Thymus (tissue), 11 donors: ENCODE measurements around the gene CD300H. TPM values are rescaled to one million over a fixed set of nuclear protein-coding genes. Genes with fewer than 3 reads are reported as not detected.
A peak's percentile ranks its signal among the peaks of the same experiment; 100 is the strongest.
"Not testable (repeated sequence)": the region's sequence is repeated elsewhere in the genome, so short reads cannot be mapped to it uniquely, and the experiment has no call there.

Experiments
- DNase-seq, 9 donors: peaks; one replicate each; pipeline ENCODE4 v3.0.0-alpha.2; 2013; ENCODE audit warnings: low spot score in 9 of 9, low read depth in 6 of 9, missing footprints in 1 of 9
- H3K27ac ChIP-seq, 2 donors: one replicate each; pipeline ENCODE4 v1.5.1; 2013; ENCODE audit warnings: control low read depth in 1 of 2, low read depth in 1 of 2, low read length in 1 of 2, mild to moderate bottlenecking in 1 of 2, moderate library complexity in 1 of 2
- H3K27me3 ChIP-seq, 2 donors: one replicate each; pipeline ENCODE4 v1.5.1; 2013; ENCODE audit warnings: low read length in 1 of 2; ENCODE audit not compliant: control insufficient read depth in 2 of 2, insufficient read depth in 1 of 2
- H3K36me3 ChIP-seq, 2 donors: one replicate each; pipeline ENCODE4 v1.5.1; 2013; ENCODE audit warnings: low read length in 1 of 2, mild to moderate bottlenecking in 1 of 2, moderate library complexity in 1 of 2; ENCODE audit not compliant: control insufficient read depth in 2 of 2, insufficient read depth in 2 of 2
- H3K4me1 ChIP-seq, 2 donors: one replicate each; pipeline ENCODE4 v1.5.1; 2013; ENCODE audit warnings: low read length in 2 of 2; ENCODE audit not compliant: control insufficient read depth in 2 of 2, insufficient read depth in 2 of 2
- H3K4me3 ChIP-seq, 2 donors: one replicate each; pipeline ENCODE4 v1.5.1; 2013; ENCODE audit warnings: low read length in 2 of 2, control low read depth in 1 of 2, mild to moderate bottlenecking in 1 of 2
- H3K9me3 ChIP-seq, 2 donors: one replicate each; pipeline ENCODE4 v1.5.1; 2013; ENCODE audit warnings: low read length in 1 of 2, mild to moderate bottlenecking in 1 of 2; ENCODE audit not compliant: control insufficient read depth in 2 of 2, insufficient read depth in 1 of 2
- WGBS: extraction: QIAGEN DNeasy Blood & Tissue Kit; methylation state at CpG from one replicate; pipeline ENCODE4 v1.1.7; 2013; 5-methylcytosine and 5-hydroxymethylcytosine counted together
- polyA plus RNA-seq: library from polyadenylated mRNA; stranded (reverse); fragments of 200-250 nt; gene quantifications from one replicate; pipeline ENCODE4 v1.2.3, GENCODE V29; 2013
- total RNA-seq: library from RNA; stranded (reverse); fragments of 120-200 nt; gene quantifications from one replicate; pipeline ENCODE4 v1.2.4, GENCODE V29; 2013
- donor health status: healthy.

CD300H gene
- total and polyA plus RNA-seq, 2 donors, result 0.38 to 2.8 TPM

GRCh38 chr17:74520790-74521480 is 46.4 kb downstream of the CD300H start:
- Histone ChIP-seq H3K4me3 (no peak overlapping the region), H3K27me3 (peaks cover 0 to 2% of the 10 kb centered on the region in 2 donors), H3K9me3 (peaks cover 1 to 13% of the 10 kb centered on the region in 2 donors), H3K27ac (peak overlapping the region in 1 of 2 donors; percentile 37), H3K4me1 (peaks cover 0 to 9% of the 10 kb centered on the region in 2 donors), H3K36me3 (no peaks in the 10 kb centered on the region)
- DNase-seq, result no peak
- WGBS, result 98% methylated on average over 21 of the region's 21 CpGs

GRCh38 chr17:74520016-74520434 is 47.3 kb downstream of the CD300H start:
- H3K27me3 ChIP-seq, result peaks cover 0 to 2% of the 10 kb centered on the region in 2 donors
- H3K27ac ChIP-seq, result peak overlapping the region in 1 of 2 donors; percentile 3
- peaks cover 0 to 9% of the 10 kb centered on the region in 2 donors for H3K4me1 ChIP-seq
- WGBS, result 5% methylated on average over 3 of the region's 3 CpGs
- peak in 1 of 9 donors; percentile 19 for DNase-seq
- H3K4me3 ChIP-seq, result no peak overlapping the region
- peaks cover 1 to 13% of the 10 kb centered on the region in 2 donors for H3K9me3 ChIP-seq
- no peaks in the 10 kb centered on the region for H3K36me3 ChIP-seq

GRCh38 chr17:74518413-74518981 is 48.8 kb downstream of the CD300H start:
- not testable (repeated sequence) for H3K36me3 ChIP-seq, DNase-seq
- WGBS, result 96% methylated on average over 6 of the region's 6 CpGs

GRCh38 chr17:74516561-74517328 is 50.6 kb downstream of the CD300H start:
- H3K36me3 ChIP-seq, result no peaks in the 10 kb centered on the region
- no peak overlapping the region for H3K4me3 ChIP-seq
- H3K9me3 ChIP-seq, result peaks cover 4 to 12% of the 10 kb centered on the region in 2 donors
- peaks cover 0 to under 1% of the 10 kb centered on the region in 2 donors for H3K27me3 ChIP-seq
- no peak for DNase-seq
- H3K27ac ChIP-seq, result no peak overlapping the region
- WGBS, result 99% methylated on average over 3 of the region's 3 CpGs
- H3K4me1 ChIP-seq, result peaks cover 0 to 6% of the 10 kb centered on the region in 2 donors

More at GRCh38 chr17:74518413-74518981, 48.8 kb downstream of the CD300H start:
- H3K27me3 ChIP-seq, H3K27ac ChIP-seq, H3K4me3 ChIP-seq, H3K4me1 ChIP-seq: not testable (repeated sequence)
- peaks cover 6 to 20% of the 10 kb centered on the region in 2 donors for H3K9me3 ChIP-seq

- Histone ChIP-seq H3K27ac (no peak overlapping the region), H3K9me3 (peaks cover 4 to 12% of the 10 kb centered on the region in 2 donors), H3K27me3 (no peaks in the 10 kb centered on the region), H3K36me3 (no peaks in the 10 kb centered on the region), H3K4me3 (no peak overlapping the region), H3K4me1 (peaks cover 0 to 2% of the 10 kb centered on the region in 2 donors)
- DNase-seq, result no peak
- WGBS, result 81% methylated on average over 4 of the region's 4 CpGs
These were observed 51.4 kb downstream of the CD300H start for GRCh38 chr17:74515941-74516340.

GRCh38 chr17:74514632-74515334 is 52.5 kb downstream of the CD300H start:
- H3K36me3 ChIP-seq, result no peaks in the 10 kb centered on the region
- H3K4me1 ChIP-seq, result peaks cover 0 to 2% of the 10 kb centered on the region in 2 donors
- H3K4me3 ChIP-seq, result no peak overlapping the region
- WGBS, result 91% methylated on average over 10 of the region's 10 CpGs
- DNase-seq, result no peak
- H3K9me3 ChIP-seq, result peaks cover 4 to 12% of the 10 kb centered on the region in 2 donors
- H3K27ac ChIP-seq, result no peak overlapping the region
- H3K27me3 ChIP-seq, result no peaks in the 10 kb centered on the region

- 73% methylated on average over 3 of the region's 3 CpGs for WGBS
- Histone ChIP-seq H3K4me3 (no peak overlapping the region), H3K9me3 (peaks cover 4 to 12% of the 10 kb centered on the region in 2 donors), H3K4me1 (peaks cover 0 to 2% of the 10 kb centered on the region in 2 donors), H3K27me3 (no peaks in the 10 kb centered on the region), H3K36me3 (no peaks in the 10 kb centered on the region), H3K27ac (no peak overlapping the region)
- peak in 8 of 9 donors; percentile 9 to 59 (median 37) for DNase-seq
These were observed 53.2 kb downstream of the CD300H start for GRCh38 chr17:74513987-74514631.

GRCh38 chr17:74512624-74513091 is 54.7 kb downstream of the CD300H start:
- H3K27me3 ChIP-seq, result no peaks in the 10 kb centered on the region
- H3K9me3 ChIP-seq, result peaks cover 4 to 12% of the 10 kb centered on the region in 2 donors
- DNase-seq, result no peak
- H3K27ac ChIP-seq, result no peak overlapping the region
- H3K36me3 ChIP-seq, result no peaks in the 10 kb centered on the region
- 86% methylated on average over 7 of the region's 7 CpGs for WGBS
- no peak overlapping the region for H3K4me3 ChIP-seq
- H3K4me1 ChIP-seq, result peaks cover 0 to 2% of the 10 kb centered on the region in 2 donors
